Stimulated activated CD4-positive, alpha-beta T cell treated with anti-CD3 and anti-CD28 coated beads, TNF-alpha, amount 100 ng/mL, for 1 hour (primary cell): ENCODE results near the gene ETV4.

Source experiments
- DNase-seq, 3 donors: peaks; one replicate each; pipeline ENCODE4 v3.0.0-alpha.2; 2020; ENCODE audit warnings: low read depth in 3 of 3, low spot score in 1 of 3

Gene ETV4

GRCh38 chr17:43547189-43547550 lies 1.0 kb upstream of the ETV4 start:
- no peak for DNase-seq

GRCh38 chr17:43545383-43545632 lies 832 bp downstream of the ETV4 start:
- DNase-seq = peak in 1 of 3 donors; percentile 16

GRCh38 chr17:43543771-43544575 lies 2.2 kb downstream of the ETV4 start:
- DNase-seq = no peak

GRCh38 chr17:43543300-43543699 lies 2.8 kb downstream of the ETV4 start:
- DNase-seq = no peak

GRCh38 chr17:43542859-43543258 lies 3.3 kb downstream of the ETV4 start:
- DNase-seq = no peak

GRCh38 chr17:43540821-43541674 lies 5.1 kb downstream of the ETV4 start:
- DNase-seq = no peak

- no peak for DNase-seq
These were observed 9.7 kb downstream of the ETV4 start for GRCh38 chr17:43536236-43536992.

- no peak for DNase-seq
These were observed 11.2 kb downstream of the ETV4 start for GRCh38 chr17:43534909-43535308.

- no peak for DNase-seq
These were observed 12.4 kb downstream of the ETV4 start for GRCh38 chr17:43533699-43534098.

GRCh38 chr17:43532581-43532980 lies 13.6 kb downstream of the ETV4 start:
- no peak for DNase-seq

- DNase-seq = no peak
These were observed 14.2 kb downstream of the ETV4 start for GRCh38 chr17:43531955-43532354.

- no peak for DNase-seq
These were observed 15.1 kb downstream of the ETV4 start for GRCh38 chr17:43531082-43531378.

- no peak for DNase-seq
These were observed 15.7 kb downstream of the ETV4 start for GRCh38 chr17:43530288-43531081.

GRCh38 chr17:43529947-43530287 lies 16.2 kb downstream of the ETV4 start:
- DNase-seq = no peak

GRCh38 chr17:43528988-43529814 lies 16.9 kb downstream of the ETV4 start:
- no peak for DNase-seq

GRCh38 chr17:43528319-43528987 lies 17.7 kb downstream of the ETV4 start:
- DNase-seq = no peak

GRCh38 chr17:43526886-43527648 lies 19.1 kb downstream of the ETV4 start:
- DNase-seq = no peak

GRCh38 chr17:43524945-43525575 lies 21.1 kb downstream of the ETV4 start:
- DNase-seq = no peak

GRCh38 chr17:43521389-43521788 lies 24.8 kb downstream of the ETV4 start:
- no peak for DNase-seq
